LHCN-M2 (cell line): ENCODE data around the gene OR11A1. TPM values are rescaled to one million over a fixed set of nuclear protein-coding genes. Genes with fewer than 3 reads are reported as not detected.

ENCODE experiments used
- DNase-seq: peaks from one replicate; pipeline ENCODE4 v3.0.0-alpha.2; 2012; ENCODE audit warnings: low read depth
- total RNA-seq: library from RNA; depleted of rRNA; stranded (reverse); fragments of >200 nt; gene quantifications from 2 replicates; pipeline ENCODE4 v1.2.3, GENCODE V29; 2014; rRNA removed

OR11A1 gene
- total RNA-seq, 1 experiment from 2014 or later, result not detected

DNA sequence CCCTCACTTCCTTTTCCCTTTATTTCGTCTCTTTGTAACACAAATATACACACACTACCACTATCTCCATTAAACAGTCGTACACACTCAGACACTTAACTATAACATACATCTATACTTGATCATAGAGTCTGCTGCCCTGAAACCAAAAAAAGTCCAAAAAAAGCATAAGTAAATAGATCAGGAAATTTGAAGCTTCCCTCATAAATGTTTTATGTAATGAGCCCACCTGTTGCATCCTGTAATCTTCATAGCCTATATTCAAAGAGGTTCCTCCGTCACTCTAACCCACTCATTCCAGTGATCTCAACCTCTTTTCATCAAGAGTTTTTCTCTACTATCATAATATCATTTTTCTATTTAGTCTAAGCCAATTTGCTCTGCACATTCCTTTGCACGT, 68.3 kb downstream of the OR11A1 start:
- no peak for DNase-seq

DNA sequence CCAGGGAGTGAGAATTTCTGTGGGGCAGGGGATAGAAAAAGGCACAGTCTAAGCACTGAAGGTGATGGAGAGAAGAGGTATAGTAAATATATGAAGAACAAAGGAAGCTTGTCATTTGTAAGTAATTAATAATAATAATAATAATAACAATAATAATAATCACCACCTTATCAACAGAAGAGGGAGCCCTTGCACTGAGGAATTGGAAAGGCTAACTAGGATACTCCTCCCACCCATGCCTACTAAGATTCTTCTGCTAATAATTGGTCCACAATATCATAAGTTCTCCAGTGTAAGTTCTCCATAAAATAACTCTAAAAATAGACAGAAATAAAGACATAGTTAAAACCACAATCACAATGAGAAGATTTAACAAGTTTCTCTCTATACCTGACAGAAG, 80.9 kb downstream of the OR11A1 start:
- DNase-seq, result no peak

Other genes with a start within 250 kb of the OR11A1 start
- gene OR14J1, start 155.4 kb downstream of the OR11A1 start, total RNA-seq, result not detected in 2 replicates
- not detected in 2 replicates for gene OR5V1, start 88.2 kb downstream of the OR11A1 start, total RNA-seq
- not detected in 2 replicates for gene OR12D3, start 81.8 kb downstream of the OR11A1 start, total RNA-seq
- not detected in 2 replicates for gene OR12D2, start 61.4 kb downstream of the OR11A1 start, total RNA-seq
- not detected in 2 replicates for gene OR12D1, start 42.1 kb downstream of the OR11A1 start, total RNA-seq
- not detected in 2 replicates for gene OR10C1, start 17.8 kb downstream of the OR11A1 start, total RNA-seq
- gene OR2H1, start 84 bp upstream of the OR11A1 start, total RNA-seq, result not detected in 2 replicates
- gene MAS1L, start 30.9 kb upstream of the OR11A1 start, total RNA-seq, result not detected in 2 replicates
- not detected in 2 replicates for gene UBD, start 102.7 kb upstream of the OR11A1 start, total RNA-seq
- not detected in 2 replicates for gene OR2H2, start 128.1 kb upstream of the OR11A1 start, total RNA-seq
- 6.3 and 8.2 TPM in 2 replicates for gene GABBR1, start 176.1 kb upstream of the OR11A1 start, total RNA-seq
- gene MOG, start 200.0 kb upstream of the OR11A1 start, total RNA-seq, result not detected in 2 replicates
- not detected in 2 replicates for gene ZFP57, start 224.1 kb upstream of the OR11A1 start, total RNA-seq